ENCODE results near the gene PROCA1.

DNA sequence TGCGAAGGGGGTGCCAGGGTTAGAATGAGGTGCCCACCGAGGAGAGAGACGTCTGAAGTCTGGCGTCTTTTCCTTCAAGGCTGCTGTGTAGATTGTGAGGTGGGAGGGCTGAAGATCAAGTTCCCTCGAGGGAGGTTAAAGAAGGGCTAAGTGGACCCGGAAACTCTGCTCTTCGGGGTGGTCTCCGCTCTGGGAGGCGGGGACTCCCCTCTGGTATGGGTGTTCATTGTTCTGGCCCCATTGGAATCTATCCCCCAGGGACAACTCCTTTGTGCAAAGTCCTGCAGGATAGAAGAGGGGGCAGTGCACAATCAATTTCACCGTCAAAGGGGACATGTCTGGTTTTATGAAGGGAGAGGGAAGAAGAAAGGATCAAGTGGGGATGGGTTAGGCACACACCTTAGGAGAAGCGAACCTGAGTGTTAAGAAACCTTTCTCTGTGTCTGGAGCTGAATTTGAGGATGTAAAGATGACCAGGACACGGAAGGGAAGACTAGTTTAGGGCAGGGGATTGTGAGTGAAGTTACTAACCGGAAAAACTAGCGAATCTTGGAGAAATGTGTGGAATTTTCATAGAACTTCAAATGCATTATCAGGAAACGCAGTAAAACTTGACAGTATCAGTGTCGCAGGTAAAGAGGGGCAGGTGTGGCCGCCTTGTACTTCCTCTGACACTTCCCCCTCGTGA lies 6.8 kb upstream of the PROCA1 start:
- no peak for TF ChIP-seq POLR2A (IDR thresholded peaks at IDR 0.05)
- TF ChIP-seq, protein P1, sequence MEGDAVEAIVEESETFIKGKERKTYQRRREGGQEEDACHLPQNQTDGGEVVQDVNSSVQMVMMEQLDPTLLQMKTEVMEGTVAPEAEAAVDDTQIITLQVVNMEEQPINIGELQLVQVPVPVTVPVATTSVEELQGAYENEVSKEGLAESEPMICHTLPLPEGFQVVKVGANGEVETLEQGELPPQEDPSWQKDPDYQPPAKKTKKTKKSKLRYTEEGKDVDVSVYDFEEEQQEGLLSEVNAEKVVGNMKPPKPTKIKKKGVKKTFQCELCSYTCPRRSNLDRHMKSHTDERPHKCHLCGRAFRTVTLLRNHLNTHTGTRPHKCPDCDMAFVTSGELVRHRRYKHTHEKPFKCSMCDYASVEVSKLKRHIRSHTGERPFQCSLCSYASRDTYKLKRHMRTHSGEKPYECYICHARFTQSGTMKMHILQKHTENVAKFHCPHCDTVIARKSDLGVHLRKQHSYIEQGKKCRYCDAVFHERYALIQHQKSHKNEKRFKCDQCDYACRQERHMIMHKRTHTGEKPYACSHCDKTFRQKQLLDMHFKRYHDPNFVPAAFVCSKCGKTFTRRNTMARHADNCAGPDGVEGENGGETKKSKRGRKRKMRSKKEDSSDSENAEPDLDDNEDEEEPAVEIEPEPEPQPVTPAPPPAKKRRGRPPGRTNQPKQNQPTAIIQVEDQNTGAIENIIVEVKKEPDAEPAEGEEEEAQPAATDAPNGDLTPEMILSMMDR (IDR thresholded peaks at IDR 0.05) = no peak

Data from prostate gland (tissue), 2 donors.